ENCODE results near the gene FAM186B.
"Not testable (repeated sequence)": the region's sequence is repeated elsewhere in the genome, so short reads cannot be mapped to it uniquely, and the experiment has no call there.

Gene FAM186B

DNA sequence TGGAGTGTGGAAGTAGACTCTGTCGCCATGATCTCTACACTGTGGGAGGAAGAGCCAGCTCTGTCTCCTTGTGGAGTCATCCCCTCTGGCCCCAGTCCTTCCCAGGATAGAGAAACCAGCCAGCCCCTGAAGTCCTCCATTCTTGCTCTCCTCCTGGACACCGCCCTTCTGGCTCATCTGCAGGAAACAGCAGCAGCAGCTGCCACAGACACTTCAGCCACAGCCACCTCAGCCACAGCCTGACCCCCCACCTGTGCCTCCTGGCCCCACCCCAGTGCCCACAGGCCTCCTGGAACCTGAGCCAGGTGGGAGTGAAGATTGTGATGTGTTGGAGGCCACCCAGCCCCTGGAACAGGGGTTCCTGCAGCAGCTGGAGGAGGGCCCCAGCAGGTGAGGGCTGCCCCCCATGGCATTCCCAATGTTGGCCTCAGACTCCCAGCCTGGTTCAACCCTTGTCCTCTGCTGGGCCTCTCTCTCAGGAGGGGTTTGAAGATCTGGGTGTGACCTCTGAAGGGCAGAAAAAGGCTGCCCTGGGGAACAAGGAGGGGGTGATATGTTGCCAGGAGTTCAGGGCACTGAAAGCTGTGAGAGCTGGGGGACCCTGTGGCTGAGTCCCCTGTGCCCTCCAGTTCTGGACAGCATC is 28.4 kb upstream of the FAM186B start:
- DNase-seq, result no peak

DNA sequence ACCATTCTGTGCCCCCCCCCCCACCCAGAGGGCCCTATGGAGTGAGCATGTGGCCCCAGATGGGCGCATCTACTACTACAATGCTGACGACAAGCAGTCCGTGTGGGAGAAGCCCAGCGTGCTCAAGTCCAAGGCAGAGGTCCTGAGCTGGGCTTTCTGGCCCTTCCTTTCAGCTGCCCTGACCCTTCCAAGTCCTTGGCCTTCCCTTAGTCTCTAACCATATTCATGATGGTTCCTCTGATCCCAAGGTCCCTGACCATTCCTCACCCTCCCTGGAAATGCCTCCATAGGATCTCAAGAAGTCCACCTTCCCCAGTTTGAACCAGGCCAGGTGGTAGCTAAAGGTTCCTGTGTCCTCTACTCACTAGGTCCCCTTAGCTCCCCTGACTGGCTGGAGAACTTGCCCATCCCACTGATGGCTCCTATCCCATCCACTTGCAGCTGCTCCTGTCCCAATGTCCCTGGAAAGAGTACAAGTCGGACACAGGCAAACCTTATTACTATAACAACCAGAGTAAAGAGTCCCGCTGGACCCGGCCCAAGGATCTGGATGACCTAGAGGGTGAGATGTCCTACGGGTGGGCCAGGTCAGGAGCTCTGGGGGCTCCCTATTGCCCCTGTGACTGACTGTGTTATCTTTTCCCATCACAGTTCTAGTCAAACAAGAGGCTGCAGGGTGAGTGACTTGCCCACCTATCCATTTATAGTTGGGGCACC is 27.7 kb upstream of the FAM186B start:
- DNase-seq, result no peak

DNA sequence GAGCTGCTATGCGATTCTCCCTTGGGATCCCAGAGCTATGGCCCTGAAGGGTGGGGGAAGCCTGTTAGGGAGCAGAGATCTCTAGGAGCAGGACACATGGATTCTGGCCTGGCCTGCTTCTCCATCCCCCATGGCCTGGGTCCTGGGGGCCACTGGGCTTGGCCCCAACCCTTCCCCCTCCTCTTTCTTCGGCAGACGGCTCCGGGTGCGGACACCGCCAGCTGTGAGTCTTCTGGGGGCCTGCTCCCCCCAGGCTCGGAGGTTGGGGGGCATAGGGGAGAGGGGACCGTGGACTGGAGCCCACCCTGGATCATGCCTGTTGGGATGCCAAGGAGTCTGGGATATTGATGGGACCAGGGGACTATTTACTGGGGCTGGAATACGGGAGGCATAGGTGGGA is 27.0 kb upstream of the FAM186B start:
- no peak for DNase-seq

DNA sequence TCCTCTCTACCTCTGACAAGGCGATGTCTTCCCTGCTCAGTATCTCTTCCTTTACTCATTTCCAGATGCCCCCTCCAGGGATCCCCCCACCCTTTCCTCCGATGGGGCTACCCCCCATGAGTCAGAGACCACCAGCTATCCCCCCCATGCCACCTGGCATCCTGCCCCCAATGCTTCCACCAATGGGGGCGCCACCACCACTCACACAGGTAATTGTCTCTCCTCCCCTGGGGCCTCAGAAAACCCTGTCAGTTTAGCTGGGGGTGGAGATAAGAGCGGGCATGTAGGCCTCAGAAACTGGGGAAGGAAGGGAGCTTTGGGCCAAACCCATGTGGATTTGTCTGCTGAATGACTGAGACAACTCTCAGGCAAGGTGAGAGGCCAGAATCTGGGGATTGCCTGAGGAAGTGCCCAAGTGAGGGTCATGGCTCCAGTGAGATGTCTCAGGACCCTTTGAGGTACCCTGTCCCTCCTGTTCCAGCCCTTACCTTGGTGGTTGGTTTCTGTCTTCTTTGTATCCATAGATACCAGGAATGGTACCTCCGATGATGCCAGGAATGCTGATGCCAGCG is 26.0 kb upstream of the FAM186B start:
- no peak for DNase-seq

DNA sequence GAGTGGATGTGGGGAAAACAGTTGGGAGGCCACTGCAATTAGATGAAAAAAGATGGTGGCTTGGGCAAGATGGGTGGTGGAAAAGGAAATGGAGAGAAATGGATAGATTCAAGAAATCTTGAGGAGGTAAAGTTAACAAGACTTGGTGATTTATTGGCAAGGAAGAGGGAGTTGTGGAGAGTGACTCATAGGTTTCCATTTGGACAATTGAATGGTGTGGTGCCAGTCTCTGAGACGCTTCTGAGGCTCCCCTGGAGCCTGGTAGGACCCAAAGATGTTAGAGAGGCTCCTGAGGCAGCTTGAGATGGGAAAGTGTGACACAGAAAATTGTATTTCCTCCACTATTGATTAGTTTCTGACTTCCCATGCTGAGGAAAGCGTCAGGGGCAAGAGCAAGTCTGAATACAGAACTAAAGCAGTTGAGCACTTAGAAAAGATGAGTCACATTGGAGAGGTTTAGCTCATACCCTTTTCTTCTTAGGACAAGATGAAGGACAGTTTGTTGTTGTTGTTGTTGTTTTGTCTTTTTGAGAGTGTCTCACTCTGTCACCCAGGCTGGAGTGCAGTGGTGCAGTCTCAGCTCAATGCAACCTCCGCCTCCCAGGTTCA is 22.4 kb upstream of the FAM186B start:
- DNase-seq, result no peak

DNA sequence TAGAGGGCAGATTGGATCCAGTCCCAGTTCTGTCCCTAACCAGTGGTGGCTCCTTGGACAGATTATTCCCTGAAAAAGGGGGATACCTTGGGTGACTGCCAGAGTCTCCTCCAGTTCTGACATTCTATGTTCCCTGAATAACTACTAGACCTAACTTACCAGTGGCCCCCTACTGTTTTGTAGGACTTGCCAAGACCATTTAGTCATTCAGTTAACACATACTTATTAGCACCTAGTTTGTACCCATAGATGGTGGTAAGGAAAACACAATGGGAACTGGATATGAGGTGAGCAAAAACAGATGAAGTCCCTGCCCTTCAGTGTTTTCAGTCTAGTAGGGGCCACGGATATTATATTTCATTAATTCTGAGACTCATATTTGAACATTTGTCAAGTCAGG is 21.4 kb upstream of the FAM186B start:
- no peak for DNase-seq

DNA sequence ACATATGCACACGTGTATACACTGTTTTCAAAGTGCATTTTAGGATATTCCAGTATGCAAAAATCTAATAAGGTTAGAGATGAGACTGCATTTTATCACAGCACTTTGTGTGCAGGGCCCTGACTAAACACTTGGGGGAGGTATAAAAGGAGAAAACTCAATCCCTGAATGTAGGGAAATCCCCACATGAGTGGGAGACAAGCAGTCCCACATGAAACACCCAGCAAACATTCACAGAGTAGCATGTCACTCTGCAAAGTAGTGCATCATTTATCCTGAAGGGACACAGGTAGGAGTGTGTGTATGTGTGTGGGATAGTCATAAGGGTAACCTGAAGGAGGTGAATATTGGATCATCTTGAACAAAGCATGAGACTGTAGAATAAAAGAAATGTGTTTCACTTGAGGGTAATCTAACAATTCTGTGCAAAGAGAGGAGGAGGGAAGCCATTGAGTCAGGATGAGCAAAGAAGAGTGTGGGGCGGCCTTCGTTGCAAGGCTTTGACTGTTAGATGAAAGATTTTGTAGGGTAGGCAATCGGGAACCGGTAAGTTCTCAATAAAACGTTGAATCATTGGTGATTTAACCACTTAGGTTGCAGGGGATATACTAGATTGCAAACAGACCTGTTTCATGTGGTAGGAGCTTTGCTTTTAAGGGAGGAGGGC is 20.9 kb upstream of the FAM186B start:
- peak; percentile 20 to 32 for DNase-seq

DNA sequence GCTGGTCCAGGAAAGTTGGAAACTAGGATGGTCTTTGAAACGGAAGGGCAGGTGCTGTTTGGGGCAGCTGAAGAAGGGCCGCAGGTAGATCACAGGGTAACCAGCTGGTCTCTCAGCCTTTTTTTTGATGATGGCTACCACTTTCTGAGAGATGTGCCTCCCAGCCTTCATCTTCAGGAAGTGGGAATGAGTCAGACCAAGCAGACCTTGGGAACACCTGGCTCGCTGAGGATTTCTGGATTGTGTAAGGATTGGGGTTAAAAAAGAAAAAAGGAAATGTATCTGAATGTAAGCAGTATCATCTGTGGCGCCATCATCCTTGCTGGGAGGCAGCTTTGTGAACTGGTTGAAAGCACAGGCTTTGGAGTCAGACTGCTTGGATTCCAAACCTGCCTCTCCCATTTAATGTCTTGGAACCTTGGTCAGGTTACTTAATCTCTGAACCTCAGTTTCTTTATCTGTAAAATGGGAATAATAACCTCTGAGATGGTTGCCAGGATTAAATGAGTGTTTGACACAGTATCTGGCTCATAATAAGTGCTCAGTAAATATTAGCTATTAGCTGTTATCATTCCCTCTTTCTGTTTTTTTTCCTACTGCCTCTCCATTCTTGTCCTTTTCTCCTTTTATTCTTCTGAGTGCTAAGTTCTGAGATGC is 19.6 kb upstream of the FAM186B start:
- DNase-seq, result no peak

DNA sequence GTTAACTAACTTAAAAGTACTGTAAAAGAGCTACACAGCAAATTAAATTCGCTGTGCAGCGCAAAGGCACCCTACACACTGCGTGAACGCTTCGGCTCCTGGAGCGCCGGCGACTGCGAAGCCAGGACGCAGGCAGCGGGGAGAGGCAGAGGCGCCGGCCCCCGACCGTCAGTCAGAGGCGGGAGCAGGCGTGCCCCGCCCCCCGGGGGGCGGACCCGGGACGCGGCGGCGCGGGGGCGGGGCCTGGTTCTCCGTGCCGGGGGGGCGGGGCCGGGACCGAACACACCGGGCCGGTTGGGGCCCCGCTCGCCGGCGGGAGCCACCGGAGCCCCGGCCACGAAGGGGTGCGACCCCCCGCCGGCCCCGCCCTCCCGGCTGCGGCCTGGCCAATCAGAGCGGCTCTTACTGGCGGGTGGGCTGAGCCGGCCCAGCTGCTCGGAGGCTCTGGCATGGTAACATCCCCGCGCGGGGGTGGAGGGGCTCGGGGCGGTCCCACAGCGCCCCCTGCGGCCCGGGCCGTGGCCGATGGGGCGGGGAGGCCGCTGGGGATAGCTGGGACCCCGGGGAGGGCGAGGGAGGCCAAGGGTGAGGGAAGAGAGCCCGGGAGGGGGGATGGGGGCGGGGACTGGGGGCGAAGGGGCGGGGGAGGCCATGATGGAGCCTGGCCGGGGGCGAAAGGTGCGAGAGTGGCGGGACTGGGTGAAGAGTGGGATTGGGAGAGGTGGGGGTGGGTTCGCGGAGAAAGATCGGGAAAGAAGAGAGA is 17.9 kb upstream of the FAM186B start, which contains the start of gene PRPF40B:
PRPF40B (plus strand) TSS at position 420 of the 763 bp plus-strand sequence; CDS start at position 450, 30 bp downstream.
- DNase-seq, result peak; percentile 82 to 87

DNA sequence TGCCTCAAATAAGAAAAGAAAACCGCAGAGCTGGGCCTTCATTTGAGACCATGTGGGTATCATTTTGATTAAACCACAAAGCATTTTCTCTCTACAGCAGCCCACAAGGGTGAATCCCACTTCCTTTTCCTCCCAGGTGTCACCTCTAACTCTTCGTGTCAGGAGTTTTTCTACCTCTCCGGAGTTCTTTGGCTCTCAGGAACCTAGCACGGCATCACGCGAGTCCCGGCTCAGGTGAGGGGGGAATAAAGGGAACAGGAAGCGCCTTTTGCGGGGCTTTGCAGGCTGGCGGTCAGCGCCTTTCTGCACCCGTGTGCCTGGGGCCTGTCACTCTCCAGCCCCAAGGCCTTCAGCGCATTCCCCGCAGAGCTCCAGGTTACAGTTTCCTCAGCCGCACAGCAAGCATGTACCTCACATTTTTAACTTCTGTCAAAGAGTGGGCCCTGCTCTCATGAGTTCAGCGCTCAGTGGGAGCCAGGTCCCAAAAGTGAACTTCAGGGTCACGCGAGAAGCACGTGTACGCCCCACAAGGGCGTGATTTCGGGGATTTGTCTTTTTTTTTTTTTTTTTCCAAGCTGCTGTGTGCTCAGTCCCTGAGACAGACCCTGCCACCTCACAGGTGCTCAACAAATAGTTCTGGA is 17.2 kb upstream of the FAM186B start:
- peak; percentile 33 to 41 for DNase-seq

DNA sequence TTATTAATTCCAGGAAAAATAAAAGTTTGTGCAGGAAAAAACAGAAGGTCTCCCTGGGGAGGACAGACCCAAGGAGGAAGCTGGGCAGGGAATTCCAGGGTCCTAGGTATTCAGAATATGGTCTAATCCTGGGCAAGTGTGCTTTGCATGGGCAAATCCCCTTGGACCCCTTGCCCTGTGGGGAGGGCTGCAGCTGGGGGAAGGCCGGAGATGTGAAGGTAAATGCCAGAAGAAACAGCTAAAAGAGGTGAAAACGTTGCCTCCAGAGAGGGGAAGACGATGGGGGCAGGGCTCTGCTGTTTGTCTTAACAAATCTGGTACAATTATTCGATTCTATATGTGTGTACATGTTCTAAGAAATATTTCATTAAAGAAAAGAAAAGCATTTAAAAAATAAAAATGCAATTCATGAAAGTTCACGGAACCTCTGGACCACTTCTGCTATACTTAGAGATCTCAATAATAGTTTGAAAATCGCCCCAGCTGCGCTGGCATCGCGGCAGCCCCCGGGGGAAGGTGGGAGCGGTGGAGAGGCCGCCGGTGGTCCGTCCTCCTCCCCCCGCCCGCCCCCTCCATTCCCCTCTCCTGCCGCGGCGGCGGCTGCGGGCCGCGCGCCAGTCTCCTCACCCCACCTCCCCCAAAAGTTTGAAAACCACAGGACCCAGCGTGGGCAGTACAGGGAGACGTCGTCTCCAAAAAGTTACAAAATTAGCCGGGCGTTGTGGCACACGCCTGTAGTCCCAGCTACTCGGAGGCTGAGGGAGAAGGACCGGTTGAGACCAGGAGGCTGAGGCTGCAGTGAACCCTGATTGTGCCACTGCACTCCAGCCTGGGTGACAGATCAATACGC is 16.4 kb upstream of the FAM186B start:
- no peak for DNase-seq

DNA sequence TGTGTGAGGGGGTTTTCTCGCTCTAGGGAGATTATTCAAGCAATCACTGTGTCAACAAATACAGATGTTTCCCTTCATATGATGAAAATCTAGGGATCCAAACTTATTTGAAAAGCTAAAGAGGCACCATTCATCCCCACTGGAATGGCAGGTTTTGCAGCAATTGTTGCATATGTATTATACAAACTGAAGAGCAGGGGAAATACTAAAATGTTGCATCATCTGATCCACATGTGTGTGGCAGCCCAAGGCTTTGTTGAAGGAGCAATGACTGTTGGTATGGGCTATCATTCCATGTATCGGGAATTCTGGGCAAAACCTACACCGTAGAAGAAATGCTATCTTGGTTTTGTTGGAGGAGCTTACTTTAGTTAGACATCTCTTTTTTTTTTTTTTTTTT is 13.8 kb upstream of the FAM186B start:
- no peak for DNase-seq

DNA sequence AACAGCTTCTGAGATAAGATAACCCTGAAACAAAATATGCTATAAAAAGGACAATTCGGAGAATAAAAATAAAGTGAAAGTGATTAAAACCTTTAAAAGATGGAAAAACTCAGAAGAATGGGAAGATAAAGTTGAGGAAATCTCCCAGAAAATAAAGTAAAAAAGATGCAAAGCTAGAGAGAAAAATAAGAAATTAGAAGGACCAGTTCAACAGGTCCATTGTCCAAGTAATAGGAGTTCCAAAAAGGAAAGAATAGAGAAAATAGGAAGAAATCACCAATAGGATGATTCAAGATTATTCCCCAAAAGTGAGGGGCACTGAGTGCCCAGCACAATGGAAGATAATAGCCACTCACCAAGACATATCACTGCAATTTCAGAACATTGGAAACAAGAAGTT is 13.1 kb upstream of the FAM186B start:
- no peak for DNase-seq

DNA sequence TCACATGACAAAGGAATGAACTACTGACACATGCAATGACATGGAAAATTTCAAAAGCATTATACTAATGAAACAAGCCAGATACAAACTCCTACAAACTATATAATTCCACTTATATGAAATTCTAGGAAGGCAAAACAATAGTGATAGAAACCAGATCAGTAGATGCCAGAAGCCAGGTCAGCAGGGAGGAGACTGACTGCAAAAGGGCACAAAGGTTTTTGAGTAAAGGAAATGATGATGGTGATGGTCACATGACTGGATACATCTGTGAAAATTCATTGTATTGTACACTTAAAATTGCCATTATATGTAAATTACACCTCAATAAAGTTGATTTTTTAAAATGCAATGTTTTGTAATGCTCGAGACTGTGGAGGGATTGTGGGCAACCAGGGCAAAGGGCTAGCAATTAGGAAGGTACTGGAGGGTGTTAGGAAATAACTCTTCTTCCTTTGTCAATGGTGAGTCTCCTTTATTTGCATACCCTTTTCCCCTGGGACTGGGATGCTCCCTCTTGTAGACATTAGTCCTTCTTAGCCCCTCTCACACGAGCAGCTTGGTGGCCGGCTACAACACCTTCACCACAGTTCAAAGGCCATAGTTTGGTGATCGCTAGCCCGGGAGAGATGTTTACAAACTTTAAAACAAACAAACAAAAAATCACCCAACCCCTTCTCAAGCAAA is 11.2 kb upstream of the FAM186B start:
- DNase-seq, result no peak

DNA sequence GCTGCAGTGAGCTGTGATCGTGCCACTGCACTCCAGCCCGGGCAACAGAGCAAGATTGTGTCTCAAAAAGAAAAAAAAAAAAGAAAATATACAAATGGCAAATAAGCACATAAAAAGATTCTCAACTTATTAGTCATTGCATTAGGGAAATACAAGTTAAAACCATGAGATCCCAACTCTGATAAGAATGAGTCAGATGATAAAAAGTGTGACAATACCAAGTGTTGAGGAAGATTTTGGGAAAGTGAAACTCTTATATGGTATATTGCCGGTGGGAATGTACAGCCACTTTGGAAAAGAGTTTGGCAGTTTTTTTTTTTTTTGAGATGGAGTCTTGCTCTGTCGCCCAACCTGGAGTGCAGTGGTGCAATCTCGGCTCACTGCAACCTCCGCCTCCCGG is 10.3 kb upstream of the FAM186B start:
- no peak for DNase-seq

DNA sequence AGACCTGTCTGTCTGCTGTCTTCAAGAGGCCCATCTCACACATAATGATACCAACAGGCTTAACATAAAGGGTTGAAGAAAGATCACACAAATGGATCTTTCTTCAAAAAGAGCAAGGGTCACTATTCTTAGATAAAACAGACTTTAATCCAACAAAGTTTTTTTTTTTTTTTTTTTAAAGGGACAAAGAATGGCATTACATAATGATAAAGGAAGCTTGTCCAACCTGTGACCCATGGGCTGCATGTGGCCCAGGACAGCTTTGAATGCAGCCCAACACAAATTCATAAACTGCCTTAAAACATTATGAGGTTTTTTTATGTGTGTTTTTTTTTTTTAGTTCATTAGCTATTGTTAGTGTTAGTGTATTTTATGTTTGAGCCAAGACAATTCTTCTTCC is 6.8 kb upstream of the FAM186B start:
- DNase-seq, result no peak

DNA sequence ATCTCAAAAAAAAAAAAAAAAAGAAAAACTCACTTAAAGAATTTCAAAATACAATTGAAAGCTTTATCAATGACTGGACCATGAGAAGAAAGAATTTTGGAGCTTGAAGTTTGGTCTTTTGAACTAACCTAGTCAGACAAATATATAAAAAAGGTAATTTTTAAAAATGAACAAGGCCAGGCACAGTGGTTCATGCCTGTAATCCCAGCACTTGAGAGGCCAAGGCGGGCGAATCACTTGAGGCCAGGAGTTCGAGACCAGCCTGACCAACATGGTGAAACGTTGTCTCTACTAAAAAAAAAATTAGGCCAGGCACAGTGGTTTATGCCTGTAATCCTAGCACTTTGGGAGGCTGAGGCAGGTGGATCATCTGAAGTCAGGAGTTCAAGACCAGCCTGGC is 5.3 kb upstream of the FAM186B start:
- not testable (repeated sequence) for DNase-seq

DNA sequence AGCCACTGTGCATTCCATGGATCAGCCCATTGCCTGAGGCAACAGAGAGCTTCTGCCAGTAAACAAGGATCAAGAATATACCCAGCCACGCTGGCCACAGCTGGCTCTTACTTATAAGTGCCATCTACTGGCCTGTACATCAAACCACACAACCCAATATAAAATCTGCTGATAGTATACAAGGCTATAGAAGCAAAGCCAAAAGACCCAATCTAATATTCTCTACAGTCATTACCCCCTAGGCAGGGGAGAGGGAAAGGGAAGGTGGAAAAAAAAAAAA is 4.4 kb upstream of the FAM186B start:
- no peak for DNase-seq

DNA sequence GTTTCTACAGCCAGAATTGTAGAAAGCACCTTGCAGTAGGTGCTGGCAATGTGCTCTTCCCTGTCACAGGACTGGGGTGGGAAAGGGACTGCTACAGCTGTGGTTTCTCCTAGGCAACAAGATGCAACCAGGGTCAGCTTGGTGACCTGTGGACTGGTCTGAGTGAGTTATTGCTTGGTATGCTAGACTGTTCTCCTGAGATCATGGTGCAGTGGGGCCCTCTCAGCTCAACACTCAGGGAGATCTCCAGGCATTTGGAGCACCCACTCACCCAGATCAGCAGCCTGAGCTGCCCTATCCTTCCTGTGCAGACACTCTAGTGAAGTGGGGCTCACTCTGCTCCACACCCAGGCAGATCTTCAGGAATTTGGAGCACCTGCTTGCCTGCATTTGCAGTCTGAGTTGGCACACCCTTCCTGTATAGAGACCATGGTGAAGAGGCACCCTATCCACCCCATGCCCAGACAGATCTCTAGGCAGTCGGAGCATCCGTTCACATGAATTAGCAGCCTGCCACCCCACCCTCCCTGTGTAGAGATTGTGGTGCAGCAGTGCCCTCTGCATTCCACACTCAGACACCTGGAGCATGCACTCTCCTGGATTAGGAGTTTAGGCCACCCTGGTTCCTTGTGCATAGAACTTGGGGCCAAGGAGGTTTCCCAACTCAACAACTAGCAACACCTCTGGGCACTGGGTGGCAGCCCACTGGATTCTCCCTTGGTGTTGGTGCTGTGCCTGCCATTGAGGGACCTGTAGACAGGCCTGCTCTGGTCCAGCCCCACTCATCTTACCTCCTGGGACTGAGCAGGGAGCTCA is 3.8 kb upstream of the FAM186B start:
- DNase-seq, result no peak
